ENCODE data around the gene CENPF.

The CENPF gene

GRCh38 chr1:214643030-214643429 is 40.0 kb downstream of the CENPF start:
- no peak overlapping the region for H2AFZ ChIP-seq (ENCODE audit: low read depth, low read length)
- ATAC-seq (ENCODE audit: insufficient read depth, low read depth) (no peak), DNase-seq (no peak)
- no peaks in the 10 kb centered on the region; the same call in 1 of the 2 replicates for H4K20me1 ChIP-seq (ENCODE audit: insufficient read depth, low read length)
- TF ChIP-seq CTCF (IDR thresholded peaks at IDR 0.05; ENCODE audit: borderline replicate concordance, extremely low read depth, low read length, poor library complexity, severe bottlenecking): no peak
- no peak for TF ChIP-seq EZH2 (IDR thresholded peaks at IDR 0.05; ENCODE audit: borderline replicate concordance, low read depth, low read length, severe bottlenecking)
- no peaks in the 10 kb centered on the region for H3K4me1 ChIP-seq (ENCODE audit: insufficient read depth, low read length)
- no peak overlapping the region for H3K4me2 ChIP-seq (ENCODE audit: insufficient read depth, low read length)
- no peak overlapping the region for H3K9ac ChIP-seq (ENCODE audit: low read depth, low read length)
- H3K9me3 ChIP-seq (ENCODE audit: insufficient read depth, low read length, severe bottlenecking): no peaks in the 10 kb centered on the region
- no peak overlapping the region for H3K4me3 ChIP-seq (ENCODE audit: low read depth in 1 of 2, low read length in 2 of 2)
- H3K27ac ChIP-seq (ENCODE audit: low read length): no peak overlapping the region
- H3K36me3 ChIP-seq (ENCODE audit: insufficient read depth, low read length): peaks cover 100% of the 10 kb centered on the region
- no peaks in the 10 kb centered on the region for H3K27me3 ChIP-seq (ENCODE audit: insufficient read depth, low read length, poor library complexity)
- H3K79me2 ChIP-seq (ENCODE audit: insufficient read depth, low read length): peaks cover 2% of the 10 kb centered on the region; the same call in 1 of the 2 replicates

GRCh38 chr1:214645712-214646111 is 42.7 kb downstream of the CENPF start:
- Histone ChIP-seq H3K4me2 (ENCODE audit: insufficient read depth, low read length) (no peak overlapping the region), H3K4me3 (ENCODE audit: low read depth in 1 of 2, low read length in 2 of 2) (no peak overlapping the region), H2AFZ (ENCODE audit: low read depth, low read length) (no peak overlapping the region), H4K20me1 (ENCODE audit: insufficient read depth, low read length) (no peaks in the 10 kb centered on the region; the same call in 1 of the 2 replicates), H3K9me3 (ENCODE audit: insufficient read depth, low read length, severe bottlenecking) (no peaks in the 10 kb centered on the region), H3K27me3 (ENCODE audit: insufficient read depth, low read length, poor library complexity) (no peaks in the 10 kb centered on the region), H3K9ac (ENCODE audit: low read depth, low read length) (no peak overlapping the region), H3K36me3 (ENCODE audit: insufficient read depth, low read length) (peaks cover 100% of the 10 kb centered on the region), H3K27ac (ENCODE audit: low read length) (no peak overlapping the region), H3K4me1 (ENCODE audit: insufficient read depth, low read length) (no peaks in the 10 kb centered on the region), H3K79me2 (ENCODE audit: insufficient read depth, low read length) (peaks cover 2% of the 10 kb centered on the region; the same call in 1 of the 2 replicates)
- TF ChIP-seq CTCF (IDR thresholded peaks at IDR 0.05; ENCODE audit: borderline replicate concordance, extremely low read depth, low read length, poor library complexity, severe bottlenecking) (no peak), EZH2 (IDR thresholded peaks at IDR 0.05; ENCODE audit: borderline replicate concordance, low read depth, low read length, severe bottlenecking) (no peak)
- no peak for ATAC-seq (ENCODE audit: insufficient read depth, low read depth)
- no peak for DNase-seq

- Histone ChIP-seq H3K27ac (ENCODE audit: low read length) (no peak overlapping the region), H4K20me1 (ENCODE audit: insufficient read depth, low read length) (no peaks in the 10 kb centered on the region; the same call in 1 of the 2 replicates), H3K36me3 (ENCODE audit: insufficient read depth, low read length) (peaks cover 96% of the 10 kb centered on the region), H2AFZ (ENCODE audit: low read depth, low read length) (no peak overlapping the region), H3K4me1 (ENCODE audit: insufficient read depth, low read length) (no peaks in the 10 kb centered on the region), H3K9ac (ENCODE audit: low read depth, low read length) (no peak overlapping the region), H3K4me2 (ENCODE audit: insufficient read depth, low read length) (no peak overlapping the region), H3K79me2 (ENCODE audit: insufficient read depth, low read length) (peaks cover 2% of the 10 kb centered on the region; the same call in 1 of the 2 replicates), H3K27me3 (ENCODE audit: insufficient read depth, low read length, poor library complexity) (no peaks in the 10 kb centered on the region), H3K4me3 (ENCODE audit: low read depth in 1 of 2, low read length in 2 of 2) (no peak overlapping the region), H3K9me3 (ENCODE audit: insufficient read depth, low read length, severe bottlenecking) (no peaks in the 10 kb centered on the region)
- TF ChIP-seq EZH2 (IDR thresholded peaks at IDR 0.05; ENCODE audit: borderline replicate concordance, low read depth, low read length, severe bottlenecking) (no peak), CTCF (IDR thresholded peaks at IDR 0.05; ENCODE audit: borderline replicate concordance, extremely low read depth, low read length, poor library complexity, severe bottlenecking) (no peak)
- DNase-seq: no peak
- ATAC-seq (ENCODE audit: insufficient read depth, low read depth): no peak
These were observed 45.8 kb downstream of the CENPF start for GRCh38 chr1:214648801-214649200.

GRCh38 chr1:214649607-214650006 is 46.6 kb downstream of the CENPF start:
- H3K27ac ChIP-seq (ENCODE audit: low read length): no peak overlapping the region
- no peak overlapping the region for H2AFZ ChIP-seq (ENCODE audit: low read depth, low read length)
- H3K4me2 ChIP-seq (ENCODE audit: insufficient read depth, low read length): no peak overlapping the region
- peaks cover 96% of the 10 kb centered on the region for H3K36me3 ChIP-seq (ENCODE audit: insufficient read depth, low read length)
- H3K4me3 ChIP-seq (ENCODE audit: low read depth in 1 of 2, low read length in 2 of 2): no peak overlapping the region
- no peaks in the 10 kb centered on the region for H3K27me3 ChIP-seq (ENCODE audit: insufficient read depth, low read length, poor library complexity)
- peaks cover 2% of the 10 kb centered on the region; the same call in 1 of the 2 replicates for H3K79me2 ChIP-seq (ENCODE audit: insufficient read depth, low read length)
- TF ChIP-seq CTCF (IDR thresholded peaks at IDR 0.05; ENCODE audit: borderline replicate concordance, extremely low read depth, low read length, poor library complexity, severe bottlenecking) (no peak), EZH2 (IDR thresholded peaks at IDR 0.05; ENCODE audit: borderline replicate concordance, low read depth, low read length, severe bottlenecking) (no peak)
- no peaks in the 10 kb centered on the region for H3K4me1 ChIP-seq (ENCODE audit: insufficient read depth, low read length)
- no peaks in the 10 kb centered on the region for H3K9me3 ChIP-seq (ENCODE audit: insufficient read depth, low read length, severe bottlenecking)
- ATAC-seq (ENCODE audit: insufficient read depth, low read depth) (no peak), DNase-seq (no peak)
- no peaks in the 10 kb centered on the region for H4K20me1 ChIP-seq (ENCODE audit: insufficient read depth, low read length)
- no peak overlapping the region for H3K9ac ChIP-seq (ENCODE audit: low read depth, low read length)
